Calu3 (cell line): Measurements from ENCODE around the gene TMEM243. TPM values are rescaled to one million over a fixed set of nuclear protein-coding genes. Genes with fewer than 3 reads are reported as not detected.

Source experiments
- BruUV-seq: library from RNA; stranded (reverse); fragments of 400-500 nt; replicated peaks from 2 replicates; lab custom pipeline; 2021; lab: Mats Ljungman, UMichigan
- CTCF ChIA-PET: fragments of 300-600 bp; sonication (Branson Sonifier 250); formaldehyde crosslinking; loops from one replicate; lab custom pipeline; 2022; ENCODE audit warnings: antibody characterized with exemption; lab: Charles Lee
- DNase-seq: peaks from one replicate; pipeline ENCODE4 v3.0.0; 2022
- H3K27ac Mint-ChIP-seq: one replicate; pipeline ENCODE4 v1.8.0; 2022; ENCODE audit warnings: mixed read lengths; ENCODE audit not compliant: unreplicated experiment
- H3K27me3 Mint-ChIP-seq: one replicate; pipeline ENCODE4 v1.8.0; 2022; ENCODE audit warnings: mixed read lengths; ENCODE audit not compliant: unreplicated experiment
- H3K36me3 Mint-ChIP-seq: one replicate; pipeline ENCODE4 v1.8.0; 2022; ENCODE audit warnings: mild to moderate bottlenecking, moderate library complexity, mixed read lengths; ENCODE audit not compliant: insufficient read depth, unreplicated experiment
- H3K4me1 Mint-ChIP-seq: one replicate; pipeline ENCODE4 v1.8.0; 2022; ENCODE audit warnings: mild to moderate bottlenecking, low read depth, mixed read lengths; ENCODE audit not compliant: unreplicated experiment
- H3K4me3 Mint-ChIP-seq: one replicate; pipeline ENCODE4 v1.8.0; 2022; ENCODE audit warnings: mild to moderate bottlenecking, low read depth, moderate library complexity, mixed read lengths; ENCODE audit not compliant: unreplicated experiment
- H3K9me3 Mint-ChIP-seq: one replicate; pipeline ENCODE4 v1.8.0; 2022; ENCODE audit warnings: low read depth, mixed read lengths; ENCODE audit not compliant: unreplicated experiment
- CTCF ChIP-seq: fragments of 200-600 bp; IDR thresholded peaks from one replicate; pipeline ENCODE4 v1.8.0; 2022; ENCODE audit warnings: antibody characterized with exemption; ENCODE audit not compliant: unreplicated experiment
- intact Hi-C: fragments of 100-400 bp; cut with micrococcal nuclease; formaldehyde crosslinking; loops from one replicate; pipeline ENCODE4 v1.10.0; 2022; ENCODE audit not compliant: unreplicated experiment
- total RNA-seq: library from RNA; stranded (reverse); gene quantifications from 2 replicates; pipeline ENCODE4 v1.2.3, GENCODE V29; 2022

Gene TMEM243
- total RNA-seq, 1 experiment from 2014 or later, result 23.2 TPM

DNA sequence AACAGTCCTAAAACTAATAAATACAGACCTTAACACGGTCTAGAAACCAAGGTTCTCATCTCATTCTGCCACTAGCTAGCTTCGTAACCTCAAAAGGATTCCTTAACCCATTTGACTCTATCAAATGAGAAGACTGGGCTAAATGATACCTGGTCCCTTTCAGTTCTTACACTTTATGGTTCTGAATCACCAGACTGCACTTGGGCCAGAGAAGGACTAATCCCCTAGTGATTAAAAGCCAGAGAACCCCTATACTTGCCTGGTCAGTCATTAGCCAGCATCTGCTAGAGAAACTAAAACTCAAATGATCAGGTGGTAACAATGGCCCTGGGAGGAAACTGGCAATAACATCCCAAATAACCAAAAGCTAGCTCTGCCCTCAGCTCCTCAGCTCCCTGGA lies 16.8 kb downstream of the TMEM243 start:
- Mint-ChIP-seq H3K9me3 (peaks cover 2% of the 10 kb centered on the region), H3K4me1 (peaks cover 6% of the 10 kb centered on the region), H3K4me3 (no peak overlapping the region), H3K27ac (no peak overlapping the region), H3K36me3 (peaks cover 12% of the 10 kb centered on the region), H3K27me3 (no peaks in the 10 kb centered on the region)
- CTCF ChIA-PET, result interaction anchor here (0.7 kb wide), 1 partner anchor 7 kb away, joined by 3 read pairs; no protein-coding TSS in a partner anchor
- intact Hi-C loops, result no loop called here
- TF ChIP-seq CTCF, result no peak
- no peak for DNase-seq
- no TSS peak for BruUV-seq

- no peaks in the 10 kb centered on the region for H3K27me3 Mint-ChIP-seq
- intact Hi-C loops, result no loop called here
- peaks cover 6% of the 10 kb centered on the region for H3K4me1 Mint-ChIP-seq
- peaks cover 2% of the 10 kb centered on the region for H3K9me3 Mint-ChIP-seq
- no peak overlapping the region for H3K4me3 Mint-ChIP-seq
- H3K27ac Mint-ChIP-seq, result peak overlapping the region; percentile 9
- no peak for DNase-seq
- CTCF ChIA-PET, result interaction anchor here (0.9 kb wide), 1 partner anchor 50 kb away, joined by 3 read pairs; the partner anchor contains the start of gene DMTF1
- H3K36me3 Mint-ChIP-seq, result peaks cover 14% of the 10 kb centered on the region
- BruUV-seq, result no TSS peak
- no peak for TF ChIP-seq CTCF
Observed at GRCh38 chr7:87202208-87202607, 17.3 kb downstream of the TMEM243 start.

DNA sequence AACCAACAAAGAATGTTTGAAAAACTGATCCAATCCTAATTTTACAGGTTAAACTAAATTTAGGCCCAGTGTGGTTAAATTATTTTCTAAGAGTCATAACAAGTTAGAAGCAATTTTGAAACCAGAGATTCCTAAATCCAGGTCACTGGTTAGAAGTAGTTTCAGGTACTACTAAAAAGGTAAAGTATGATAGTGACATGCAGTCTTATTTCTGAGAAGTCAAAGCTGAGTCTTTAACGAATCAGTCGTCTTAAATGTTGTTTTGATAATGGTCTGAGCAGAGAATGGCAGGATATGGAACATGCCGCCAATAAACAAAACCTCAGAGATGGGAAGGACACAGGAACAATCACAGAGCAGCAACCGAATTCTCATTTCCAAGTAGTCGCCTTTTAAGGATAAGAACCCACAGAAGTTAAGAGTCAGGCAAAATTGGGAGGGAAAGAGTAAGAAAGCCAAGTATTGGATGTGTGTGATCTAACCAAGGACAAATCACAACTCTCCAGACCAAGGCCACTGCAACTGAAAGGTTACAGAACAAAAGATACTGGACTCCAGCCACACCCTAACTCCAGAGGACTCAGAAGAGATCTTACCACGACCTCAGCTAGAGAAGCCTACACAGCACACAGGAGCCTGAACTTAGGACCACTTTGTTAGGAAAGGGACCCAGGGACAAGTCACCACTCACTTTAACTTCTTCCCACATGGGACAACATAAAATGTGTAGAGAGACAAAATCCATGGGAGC lies 19.7 kb downstream of the TMEM243 start:
- CTCF ChIA-PET, result no interaction called here
- no peak for TF ChIP-seq CTCF
- peaks cover 6% of the 10 kb centered on the region for H3K4me1 Mint-ChIP-seq
- H3K27ac Mint-ChIP-seq, result no peak overlapping the region
- intact Hi-C loops, result no loop called here
- no peak for DNase-seq
- no peaks in the 10 kb centered on the region for H3K27me3 Mint-ChIP-seq
- no TSS peak for BruUV-seq
- H3K36me3 Mint-ChIP-seq, result peaks cover 29% of the 10 kb centered on the region
- H3K4me3 Mint-ChIP-seq, result no peak overlapping the region
- no peaks in the 10 kb centered on the region for H3K9me3 Mint-ChIP-seq

GRCh38 chr7:87199241-87199640 lies 20.3 kb downstream of the TMEM243 start:
- Mint-ChIP-seq H3K9me3 (no peaks in the 10 kb centered on the region), H3K27ac (no peak overlapping the region), H3K4me3 (no peak overlapping the region), H3K27me3 (no peaks in the 10 kb centered on the region), H3K36me3 (peaks cover 35% of the 10 kb centered on the region), H3K4me1 (peaks cover 6% of the 10 kb centered on the region)
- BruUV-seq, result no TSS peak
- intact Hi-C loops, result no loop called here
- TF ChIP-seq CTCF, result no peak
- CTCF ChIA-PET, result no interaction called here
- no peak for DNase-seq
